ENCODE data around the gene ZYG11B.
A peak's percentile ranks its signal among the peaks of the same experiment; 100 is the strongest.
"Not testable (repeated sequence)": the region's sequence is repeated elsewhere in the genome, so short reads cannot be mapped to it uniquely, and the experiment has no call there.

DNA sequence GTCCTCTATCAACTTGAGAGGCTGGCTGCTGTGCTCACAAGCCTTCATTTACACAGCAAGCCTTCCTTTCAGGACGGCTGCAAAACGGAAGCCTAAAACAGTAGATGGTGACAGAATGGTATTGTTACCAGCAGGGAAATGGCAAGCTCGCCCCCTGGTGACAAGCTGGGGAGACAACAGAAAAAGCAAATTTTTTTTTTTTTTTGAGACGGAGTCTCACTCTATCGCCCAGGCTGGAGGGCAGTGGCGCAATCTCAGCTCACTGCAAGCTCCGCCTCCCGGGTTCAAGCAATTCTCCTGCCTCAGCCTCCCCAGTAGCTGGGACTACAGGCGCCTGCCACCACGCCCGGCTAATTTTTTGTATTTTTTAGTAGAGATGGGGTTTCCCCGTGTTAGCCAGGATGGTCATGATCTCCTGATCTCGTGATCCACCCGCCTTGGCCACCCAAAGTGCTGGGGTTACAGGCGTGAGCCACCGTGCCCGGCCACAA is 39.9 kb upstream of the ZYG11B start:
- TF ChIP-seq CTCF (IDR thresholded peaks at IDR 0.05; ENCODE audit: borderline replicate concordance, extremely low read depth, low read length, poor library complexity, severe bottlenecking), result peak; percentile 74
- TF ChIP-seq EZH2 (IDR thresholded peaks at IDR 0.05; ENCODE audit: borderline replicate concordance, low read depth, low read length, severe bottlenecking), result not testable (repeated sequence)

Measured in DND-41 (cell line).